Measurements from ENCODE around the gene SERPINB10.
A peak's percentile ranks its signal among the peaks of the same experiment; 100 is the strongest.
"Not testable (repeated sequence)": the region's sequence is repeated elsewhere in the genome, so short reads cannot be mapped to it uniquely, and the experiment has no call there.

SERPINB10 gene

DNA sequence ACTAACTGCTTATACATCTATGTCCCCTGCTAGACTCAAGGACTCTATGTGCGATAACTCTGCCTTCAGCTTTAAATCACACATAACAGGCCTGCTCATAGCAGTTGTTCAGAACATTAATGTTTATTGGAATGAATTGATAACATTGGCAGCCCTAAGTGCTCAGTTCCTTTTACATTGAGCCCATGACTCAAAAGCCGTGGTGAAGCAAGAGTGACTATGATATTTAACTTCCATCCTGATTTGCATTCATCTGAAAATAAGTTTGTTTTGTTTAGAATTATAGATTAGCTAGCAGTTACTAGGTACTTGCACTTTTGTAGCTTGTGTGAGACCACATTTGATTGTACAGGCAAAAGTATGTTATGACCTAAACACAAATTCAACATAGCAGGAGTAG lies 14.3 kb downstream of the SERPINB10 start:
- WGBS (ENCODE audit: insufficient coverage) = 80% methylated on average over 1 of the region's 2 CpGs
- Histone ChIP-seq H3K27me3 (replicated peaks in 2 of 5; ENCODE audit: control insufficient read depth in 4 of 5, insufficient read depth in 5 of 5, low read length in 4 of 5) (no peaks in the 10 kb centered on the region), H3K36me3 (ENCODE audit: control insufficient read depth in 4 of 4, insufficient read depth in 4 of 4, low read length in 3 of 4) (no peaks in the 10 kb centered on the region), H3K27ac (ENCODE audit: insufficient read depth in 1 of 2, low read depth in 1 of 2, low read length in 2 of 2, poor library complexity in 1 of 2, severe bottlenecking in 2 of 2) (no peak overlapping the region), H3K9me3 (ENCODE audit: control extremely low read depth in 1 of 5, control insufficient read depth in 4 of 5, insufficient read depth in 2 of 5, low read depth in 1 of 5, low read length in 4 of 5) (no peaks in the 10 kb centered on the region), H3K4me1 (ENCODE audit: control extremely low read depth in 1 of 4, control insufficient read depth in 4 of 4, insufficient read depth in 4 of 4, low read length in 3 of 4) (no peaks in the 10 kb centered on the region), H3K4me3 (ENCODE audit: control insufficient read depth in 1 of 7, extremely low read depth in 1 of 7, insufficient read depth in 4 of 7, low read depth in 2 of 7, low read length in 6 of 7) (no peak overlapping the region)
- ChIA-PET POLR2A (no interaction called here), CTCF (no interaction called here)
- DNase-seq = no peak

DNA sequence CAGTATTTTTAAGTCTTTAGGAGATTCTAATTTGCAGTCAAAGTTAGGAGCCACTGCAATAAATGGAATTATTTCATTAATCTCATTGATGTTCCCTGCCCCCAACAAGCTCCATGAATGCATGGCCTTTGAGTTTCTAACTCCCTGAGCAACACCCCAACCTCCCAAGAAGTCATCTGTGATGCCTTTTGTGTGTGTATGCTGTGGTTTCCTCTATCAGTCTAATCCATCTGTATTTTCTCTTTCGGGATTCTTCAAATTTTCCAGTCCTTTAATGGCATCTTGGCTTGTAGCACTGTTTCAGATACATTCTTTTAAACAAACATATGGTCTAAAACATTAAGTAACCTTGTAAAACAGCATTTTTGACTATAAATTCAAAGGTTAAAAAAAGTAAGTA lies 16.8 kb downstream of the SERPINB10 start:
- H3K9me3 ChIP-seq (ENCODE audit: control extremely low read depth in 1 of 5, control insufficient read depth in 4 of 5, insufficient read depth in 2 of 5, low read depth in 1 of 5, low read length in 4 of 5) = no peaks in the 10 kb centered on the region
- CTCF ChIA-PET = interaction anchor here (1.9 kb wide), 1 partner anchor 11 kb away, joined by 7 read pairs; no protein-coding TSS in a partner anchor
- DNase-seq = no peak
- 83% methylated on average over 1 of the region's 1 CpG for WGBS (ENCODE audit: insufficient coverage)
- POLR2A ChIA-PET = no interaction called here
- H3K36me3 ChIP-seq (ENCODE audit: control insufficient read depth in 4 of 4, insufficient read depth in 4 of 4, low read length in 3 of 4) = no peaks in the 10 kb centered on the region
- H3K27me3 ChIP-seq (replicated peaks in 2 of 5; ENCODE audit: control insufficient read depth in 4 of 5, insufficient read depth in 5 of 5, low read length in 4 of 5) = no peaks in the 10 kb centered on the region
- no peak overlapping the region for H3K4me3 ChIP-seq (ENCODE audit: control insufficient read depth in 1 of 7, extremely low read depth in 1 of 7, insufficient read depth in 4 of 7, low read depth in 2 of 7, low read length in 6 of 7)
- H3K4me1 ChIP-seq (ENCODE audit: control extremely low read depth in 1 of 4, control insufficient read depth in 4 of 4, insufficient read depth in 4 of 4, low read length in 3 of 4) = peaks cover 3 to 12% (median 7%) of the 10 kb centered on the region in 4 experiments
- H3K27ac ChIP-seq (ENCODE audit: insufficient read depth in 1 of 2, low read depth in 1 of 2, low read length in 2 of 2, poor library complexity in 1 of 2, severe bottlenecking in 2 of 2) = no peak overlapping the region

DNA sequence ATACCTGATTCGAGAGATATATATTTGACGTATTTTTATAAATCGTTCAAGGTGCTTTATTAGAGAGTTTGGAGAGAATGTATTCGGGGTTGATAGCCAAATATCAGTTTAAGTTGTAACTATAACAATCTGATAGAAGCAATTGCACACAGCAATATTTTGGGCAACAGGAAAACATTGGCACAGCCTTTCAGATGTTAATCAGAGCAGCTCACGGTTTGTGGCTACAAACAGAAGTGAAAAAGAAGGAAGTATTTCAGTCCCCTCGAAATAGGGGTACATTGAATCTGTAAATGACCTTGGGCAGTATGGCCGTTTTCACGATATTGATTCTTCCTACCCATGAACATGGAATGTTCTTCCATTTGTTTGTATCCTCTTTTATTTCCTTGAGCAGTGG lies 20.6 kb downstream of the SERPINB10 start:
- Histone ChIP-seq H3K4me3 (ENCODE audit: control insufficient read depth in 1 of 7, extremely low read depth in 1 of 7, insufficient read depth in 4 of 7, low read depth in 2 of 7, low read length in 6 of 7) (peak overlapping the region in 1 of 7 experiments; percentile 26), H3K9me3 (ENCODE audit: control extremely low read depth in 1 of 5, control insufficient read depth in 4 of 5, insufficient read depth in 2 of 5, low read depth in 1 of 5, low read length in 4 of 5) (no peaks in the 10 kb centered on the region), H3K36me3 (ENCODE audit: control insufficient read depth in 4 of 4, insufficient read depth in 4 of 4, low read length in 3 of 4) (no peaks in the 10 kb centered on the region), H3K27ac (ENCODE audit: insufficient read depth in 1 of 2, low read depth in 1 of 2, low read length in 2 of 2, poor library complexity in 1 of 2, severe bottlenecking in 2 of 2) (no peak overlapping the region), H3K4me1 (ENCODE audit: control extremely low read depth in 1 of 4, control insufficient read depth in 4 of 4, insufficient read depth in 4 of 4, low read length in 3 of 4) (peaks cover 3 to 19% (median 9%) of the 10 kb centered on the region in 4 experiments), H3K27me3 (replicated peaks in 2 of 5; ENCODE audit: control insufficient read depth in 4 of 5, insufficient read depth in 5 of 5, low read length in 4 of 5) (no peaks in the 10 kb centered on the region)
- ChIA-PET POLR2A (no interaction called here), CTCF (interaction anchor here (0.8 kb wide), 1 partner anchor 34 kb away, joined by 3 read pairs; no protein-coding TSS in a partner anchor)
- 0% methylated on average over 2 of the region's 8 CpGs for WGBS (ENCODE audit: insufficient coverage)
- peak; percentile 42 to 59 (median 51) for DNase-seq

DNA sequence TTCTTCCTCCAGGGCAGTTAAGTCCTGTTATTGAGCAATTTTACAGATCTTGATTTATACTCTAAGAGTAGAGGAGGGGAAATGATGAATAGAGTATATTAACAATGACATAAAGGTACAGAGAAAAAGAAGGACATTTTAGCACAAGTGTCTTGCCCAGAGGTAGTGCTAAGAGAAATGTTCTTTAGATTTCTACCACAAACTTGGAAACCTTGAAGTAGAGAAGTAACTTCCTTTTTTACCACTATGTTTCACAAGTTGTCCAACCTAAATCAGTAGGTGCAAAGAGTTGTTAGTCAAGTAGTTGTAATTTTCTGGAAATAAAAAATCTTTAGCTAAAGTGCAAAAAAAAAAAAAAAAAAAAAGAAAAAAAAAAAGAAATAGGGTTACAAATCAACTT lies 21.6 kb downstream of the SERPINB10 start:
- H3K4me1 ChIP-seq (ENCODE audit: control extremely low read depth in 1 of 4, control insufficient read depth in 4 of 4, insufficient read depth in 4 of 4, low read length in 3 of 4) = peaks cover 3 to 19% (median 9%) of the 10 kb centered on the region in 4 experiments
- H3K27me3 ChIP-seq (replicated peaks in 2 of 5; ENCODE audit: control insufficient read depth in 4 of 5, insufficient read depth in 5 of 5, low read length in 4 of 5); H3K9me3 ChIP-seq (ENCODE audit: control extremely low read depth in 1 of 5, control insufficient read depth in 4 of 5, insufficient read depth in 2 of 5, low read depth in 1 of 5, low read length in 4 of 5); H3K36me3 ChIP-seq (ENCODE audit: control insufficient read depth in 4 of 4, insufficient read depth in 4 of 4, low read length in 3 of 4); POLR2A ChIA-PET; H3K27ac ChIP-seq (ENCODE audit: insufficient read depth in 1 of 2, low read depth in 1 of 2, low read length in 2 of 2, poor library complexity in 1 of 2, severe bottlenecking in 2 of 2); H3K4me3 ChIP-seq (ENCODE audit: control insufficient read depth in 1 of 7, extremely low read depth in 1 of 7, insufficient read depth in 4 of 7, low read depth in 2 of 7, low read length in 6 of 7); CTCF ChIA-PET: not testable (repeated sequence)
- peak in 2 of 3 donors; percentile 30 to 54 for DNase-seq

DNA sequence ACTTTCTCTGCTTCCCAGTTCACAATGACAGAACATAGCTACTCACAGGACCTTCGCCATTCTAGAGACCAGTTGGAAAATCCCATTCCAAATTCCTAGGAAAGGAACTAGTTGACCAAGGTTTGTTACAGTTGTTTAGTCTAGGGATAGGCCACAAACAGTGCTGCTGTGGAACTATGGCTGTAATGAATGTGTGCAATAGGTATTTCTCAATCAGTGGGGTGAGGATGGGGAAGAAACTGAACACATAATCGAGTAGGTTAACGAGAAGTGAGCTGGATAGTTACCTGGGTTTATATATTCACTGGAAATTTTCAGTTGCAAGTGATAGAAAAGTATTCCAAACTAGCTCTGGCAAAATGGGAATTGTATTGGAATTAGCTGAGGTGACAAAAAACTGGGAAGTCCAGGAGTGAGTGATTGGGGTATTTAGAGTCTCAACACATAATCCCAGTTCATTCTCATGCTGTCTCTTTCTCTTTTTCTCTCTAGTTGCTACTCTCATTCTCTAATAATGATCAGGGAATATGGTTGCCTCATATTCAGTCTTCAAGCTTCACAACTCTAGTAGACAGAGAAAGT lies 23.1 kb downstream of the SERPINB10 start:
- WGBS (ENCODE audit: insufficient coverage) = 88% methylated on average over 2 of the region's 3 CpGs
- H3K27me3 ChIP-seq (replicated peaks in 2 of 5; ENCODE audit: control insufficient read depth in 4 of 5, insufficient read depth in 5 of 5, low read length in 4 of 5) = no peaks in the 10 kb centered on the region
- H3K27ac ChIP-seq (ENCODE audit: insufficient read depth in 1 of 2, low read depth in 1 of 2, low read length in 2 of 2, poor library complexity in 1 of 2, severe bottlenecking in 2 of 2) = no peak overlapping the region
- H3K9me3 ChIP-seq (ENCODE audit: control extremely low read depth in 1 of 5, control insufficient read depth in 4 of 5, insufficient read depth in 2 of 5, low read depth in 1 of 5, low read length in 4 of 5) = no peaks in the 10 kb centered on the region
- ChIA-PET POLR2A (no interaction called here), CTCF (no interaction called here)
- H3K4me3 ChIP-seq (ENCODE audit: control insufficient read depth in 1 of 7, extremely low read depth in 1 of 7, insufficient read depth in 4 of 7, low read depth in 2 of 7, low read length in 6 of 7) = no peak overlapping the region
- no peak for DNase-seq
- peaks cover 5 to 20% (median 13%) of the 10 kb centered on the region in 4 experiments for H3K4me1 ChIP-seq (ENCODE audit: control extremely low read depth in 1 of 4, control insufficient read depth in 4 of 4, insufficient read depth in 4 of 4, low read length in 3 of 4)
- no peaks in the 10 kb centered on the region for H3K36me3 ChIP-seq (ENCODE audit: control insufficient read depth in 4 of 4, insufficient read depth in 4 of 4, low read length in 3 of 4)

DNA sequence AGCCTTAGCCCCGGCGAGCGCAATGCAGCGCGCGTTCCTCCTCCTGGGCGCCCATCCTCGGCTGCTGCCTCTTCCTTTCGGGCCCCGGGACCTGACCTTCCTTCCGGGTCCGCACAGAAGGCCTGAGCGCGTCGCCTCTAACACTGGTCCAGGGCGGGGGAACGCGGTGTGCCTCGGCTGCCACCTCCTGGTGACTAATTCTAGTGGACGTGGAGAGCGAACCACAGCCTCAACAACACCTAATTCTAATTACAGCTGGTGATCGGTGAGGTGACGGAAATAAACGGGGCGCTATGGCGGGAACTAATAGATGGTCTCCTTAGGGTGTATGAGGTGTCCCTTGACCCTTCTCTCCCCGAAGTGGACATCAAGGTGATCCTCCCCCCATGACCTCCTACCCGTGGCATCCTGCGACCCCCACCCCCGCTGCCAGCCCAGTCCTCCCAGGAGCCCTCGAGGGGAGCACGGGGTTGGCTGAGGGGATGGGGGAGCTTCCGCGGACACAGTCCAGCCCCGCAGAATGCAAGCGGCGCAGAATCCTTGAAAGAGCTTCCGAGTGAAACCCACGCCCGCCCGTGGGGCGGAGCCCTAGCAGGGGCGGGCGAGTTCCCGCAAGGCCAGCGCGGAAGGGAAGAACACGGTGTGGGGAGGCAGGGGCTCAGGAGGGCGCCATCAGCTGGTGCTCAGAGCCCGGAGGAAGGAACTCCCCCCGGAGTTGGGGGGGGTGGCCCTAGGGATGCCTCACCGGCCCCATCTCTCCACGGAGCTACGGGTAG lies 28.6 kb downstream of the SERPINB10 start:
- ChIA-PET CTCF (interaction anchor here (0.6 to 4.4 kb wide), 27 partner anchors 10 to 426 kb away, joined by 3 to 42 read pairs (median 5); partner anchors contain the start of genes SERPINB10, SERPINB2 and SERPINB8), POLR2A (no interaction called here)
- H3K4me3 ChIP-seq (ENCODE audit: control insufficient read depth in 1 of 7, extremely low read depth in 1 of 7, insufficient read depth in 4 of 7, low read depth in 2 of 7, low read length in 6 of 7) = peak overlapping the region; percentile 39 to 80 (median 67)
- no peaks in the 10 kb centered on the region for H3K36me3 ChIP-seq (ENCODE audit: control insufficient read depth in 4 of 4, insufficient read depth in 4 of 4, low read length in 3 of 4)
- peaks cover 6 to 15% (median 14%) of the 10 kb centered on the region in 4 experiments for H3K4me1 ChIP-seq (ENCODE audit: control extremely low read depth in 1 of 4, control insufficient read depth in 4 of 4, insufficient read depth in 4 of 4, low read length in 3 of 4)
- no peaks in the 10 kb centered on the region for H3K9me3 ChIP-seq (ENCODE audit: control extremely low read depth in 1 of 5, control insufficient read depth in 4 of 5, insufficient read depth in 2 of 5, low read depth in 1 of 5, low read length in 4 of 5)
- peak; percentile 78 to 88 (median 86) for DNase-seq
- WGBS (ENCODE audit: insufficient coverage) = under 1% methylated on average over 36 of the region's 54 CpGs
- no peak overlapping the region for H3K27ac ChIP-seq (ENCODE audit: insufficient read depth in 1 of 2, low read depth in 1 of 2, low read length in 2 of 2, poor library complexity in 1 of 2, severe bottlenecking in 2 of 2)
- peaks cover 0 to 5% (median 0%) of the 10 kb centered on the region in 5 experiments for H3K27me3 ChIP-seq (replicated peaks in 2 of 5; ENCODE audit: control insufficient read depth in 4 of 5, insufficient read depth in 5 of 5, low read length in 4 of 5)

DNA sequence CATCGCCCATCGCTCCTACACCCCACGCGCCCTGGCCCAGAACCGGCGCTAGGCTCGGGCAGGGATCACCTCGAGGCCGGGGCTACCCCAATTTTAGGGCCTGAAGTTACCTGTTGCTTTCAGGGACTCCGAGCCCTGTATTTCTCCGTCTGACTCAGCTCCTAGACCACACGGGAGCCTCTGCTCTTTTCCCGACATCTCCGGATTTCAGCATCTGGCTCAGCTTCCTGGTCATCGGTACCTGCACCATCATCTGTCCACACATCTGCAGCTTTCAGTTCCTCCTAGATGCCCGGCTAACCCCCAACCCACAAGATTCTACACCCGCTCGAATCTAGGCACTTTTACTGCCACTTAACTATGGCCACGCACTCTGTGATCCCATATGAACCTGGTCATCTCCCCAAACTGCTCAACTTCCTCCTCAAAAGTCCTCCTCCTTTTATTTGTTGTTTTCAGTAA lies 29.2 kb downstream of the SERPINB10 start:
- WGBS (ENCODE audit: insufficient coverage) = 42% methylated on average over 19 of the region's 19 CpGs
- peaks cover 6 to 15% (median 14%) of the 10 kb centered on the region in 4 experiments for H3K4me1 ChIP-seq (ENCODE audit: control extremely low read depth in 1 of 4, control insufficient read depth in 4 of 4, insufficient read depth in 4 of 4, low read length in 3 of 4)
- peaks cover 0 to 5% (median 0%) of the 10 kb centered on the region in 5 experiments for H3K27me3 ChIP-seq (replicated peaks in 2 of 5; ENCODE audit: control insufficient read depth in 4 of 5, insufficient read depth in 5 of 5, low read length in 4 of 5)
- H3K36me3 ChIP-seq (ENCODE audit: control insufficient read depth in 4 of 4, insufficient read depth in 4 of 4, low read length in 3 of 4) = no peaks in the 10 kb centered on the region
- POLR2A ChIA-PET = no interaction called here
- CTCF ChIA-PET = interaction anchor here (0.6 to 4.4 kb wide), 18 partner anchors 9 to 426 kb away, joined by 3 to 42 read pairs (median 6); partner anchors contain the start of genes SERPINB10, SERPINB2 and SERPINB8
- no peaks in the 10 kb centered on the region for H3K9me3 ChIP-seq (ENCODE audit: control extremely low read depth in 1 of 5, control insufficient read depth in 4 of 5, insufficient read depth in 2 of 5, low read depth in 1 of 5, low read length in 4 of 5)
- peak overlapping the region in 6 of 7 experiments; percentile 30 to 80 (median 68) for H3K4me3 ChIP-seq (ENCODE audit: control insufficient read depth in 1 of 7, extremely low read depth in 1 of 7, insufficient read depth in 4 of 7, low read depth in 2 of 7, low read length in 6 of 7)
- no peak overlapping the region for H3K27ac ChIP-seq (ENCODE audit: insufficient read depth in 1 of 2, low read depth in 1 of 2, low read length in 2 of 2, poor library complexity in 1 of 2, severe bottlenecking in 2 of 2)
- DNase-seq = no peak
